ENCODE measurements around the gene SLC25A46. TPM values are rescaled to one million over a fixed set of nuclear protein-coding genes. Genes with fewer than 3 reads are reported as not detected.
A peak's percentile ranks its signal among the peaks of the same experiment; 100 is the strongest.
"Not testable (repeated sequence)": the region's sequence is repeated elsewhere in the genome, so short reads cannot be mapped to it uniquely, and the experiment has no call there.

Gene SLC25A46
- total RNA-seq, 1 donor from 2014 or later: 22.1 TPM

- no peak overlapping the region for H3K4me3 ChIP-seq
- no peak overlapping the region for H3K27ac ChIP-seq
- no peaks in the 10 kb centered on the region for H3K9me3 ChIP-seq
- no peak for TF ChIP-seq CTCF (IDR thresholded peaks at IDR 0.05)
- H3K36me3 ChIP-seq: no peaks in the 10 kb centered on the region
- no peaks in the 10 kb centered on the region for H3K27me3 ChIP-seq
- no peaks in the 10 kb centered on the region for H3K4me1 ChIP-seq
- no peak for DNase-seq (ENCODE audit: low spot score in 2 of 2)
- intact Hi-C loops (cut with DNase I): no loop called here
Observed at GRCh38 chr5:110785356-110785755, 46.5 kb downstream of the SLC25A46 start.

DNA sequence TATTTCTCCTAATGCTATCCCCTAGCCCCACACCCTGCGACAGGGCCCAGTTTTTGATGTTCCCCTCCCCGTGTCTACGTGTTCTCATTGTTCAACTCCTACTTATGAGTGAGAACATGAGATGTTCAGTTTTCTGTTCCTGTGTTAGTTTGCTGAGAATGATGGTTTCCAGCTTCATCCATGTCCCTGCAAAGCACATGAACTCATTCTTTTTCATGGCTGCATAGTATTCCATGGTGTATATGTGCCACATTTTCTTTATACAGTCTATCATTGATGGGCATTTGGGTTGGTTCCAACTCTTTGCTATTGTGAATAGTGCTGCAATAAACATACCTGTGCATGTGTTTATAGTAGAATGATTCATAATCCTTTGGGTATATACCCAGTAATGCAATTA lies 49.2 kb downstream of the SLC25A46 start:
- H3K4me1 ChIP-seq; H3K27me3 ChIP-seq; H3K4me3 ChIP-seq; H3K27ac ChIP-seq; H3K36me3 ChIP-seq; DNase-seq (ENCODE audit: low spot score in 2 of 2); H3K9me3 ChIP-seq; intact Hi-C loops (cut with DNase I): not testable (repeated sequence)

GRCh38 chr5:110790673-110791072 lies 51.9 kb downstream of the SLC25A46 start:
- Histone ChIP-seq H3K27ac (no peak overlapping the region), H3K4me1 (no peaks in the 10 kb centered on the region), H3K27me3 (no peaks in the 10 kb centered on the region), H3K36me3 (no peaks in the 10 kb centered on the region), H3K4me3 (no peak overlapping the region), H3K9me3 (no peaks in the 10 kb centered on the region)
- intact Hi-C loops (cut with DNase I): no loop called here
- peak in 1 of 3 experiments; percentile 44 for TF ChIP-seq CTCF (IDR thresholded peaks at IDR 0.05)
- DNase-seq (ENCODE audit: low spot score in 2 of 2): no peak

GRCh38 chr5:110802998-110803397 lies 64.2 kb downstream of the SLC25A46 start:
- H3K36me3 ChIP-seq: no peaks in the 10 kb centered on the region
- no peak for DNase-seq (ENCODE audit: low spot score in 2 of 2)
- H3K9me3 ChIP-seq: peaks cover 0 to 8% of the 10 kb centered on the region in 2 donors
- no peaks in the 10 kb centered on the region for H3K4me1 ChIP-seq
- H3K4me3 ChIP-seq: no peak overlapping the region
- no peak overlapping the region for H3K27ac ChIP-seq
- intact Hi-C loops (cut with DNase I): no loop called here
- TF ChIP-seq CTCF (IDR thresholded peaks at IDR 0.05): no peak
- H3K27me3 ChIP-seq: no peaks in the 10 kb centered on the region

GRCh38 chr5:110803467-110804326 lies 64.9 kb downstream of the SLC25A46 start:
- no peaks in the 10 kb centered on the region for H3K36me3 ChIP-seq
- no peak for TF ChIP-seq CTCF (IDR thresholded peaks at IDR 0.05)
- H3K27me3 ChIP-seq: no peaks in the 10 kb centered on the region
- H3K4me1 ChIP-seq: no peaks in the 10 kb centered on the region
- peaks cover 0 to 8% of the 10 kb centered on the region in 2 donors for H3K9me3 ChIP-seq
- H3K27ac ChIP-seq: no peak overlapping the region
- no peak for DNase-seq (ENCODE audit: low spot score in 2 of 2)
- intact Hi-C loops (cut with DNase I): no loop called here
- no peak overlapping the region for H3K4me3 ChIP-seq

DNA sequence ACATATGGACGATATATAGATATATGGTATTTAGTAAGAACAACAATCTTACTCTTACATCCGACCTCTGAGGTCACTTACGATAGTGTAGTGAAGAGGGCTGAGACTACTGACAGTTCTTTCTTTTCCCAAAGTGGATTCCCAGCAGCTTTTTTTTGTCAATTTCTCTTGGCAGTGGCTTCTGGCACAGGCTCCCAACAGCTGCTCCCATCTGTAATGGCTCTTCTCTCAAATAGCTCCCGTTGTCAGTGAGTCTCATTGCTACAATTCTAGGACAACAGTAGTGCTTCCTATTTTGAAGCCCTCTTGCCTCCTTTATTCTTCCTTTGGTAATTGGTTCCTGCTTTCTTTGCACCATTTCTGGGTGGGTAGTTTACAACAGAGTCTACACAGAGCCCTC lies 68.4 kb downstream of the SLC25A46 start:
- no peak for TF ChIP-seq CTCF (IDR thresholded peaks at IDR 0.05)
- DNase-seq (ENCODE audit: low spot score in 2 of 2): no peak
- Histone ChIP-seq H3K4me1 (no peaks in the 10 kb centered on the region), H3K4me3 (no peak overlapping the region), H3K27me3 (no peaks in the 10 kb centered on the region), H3K36me3 (no peaks in the 10 kb centered on the region), H3K27ac (no peak overlapping the region), H3K9me3 (peaks cover 0 to 7% of the 10 kb centered on the region in 2 donors)
- intact Hi-C loops (cut with DNase I): no loop called here
